Neural progenitor cell (in vitro differentiated cells): ENCODE results near the gene KRTAP10-2.

Experiments used
- EZH2 ChIP-seq: fragments of 200-600 bp; sonication (generic); IDR thresholded peaks from 2 replicates; pipeline ENCODE4 v1.6.1; 2017; ENCODE audit warnings: antibody characterized with exemption, mild to moderate bottlenecking, moderate library complexity
- TF ChIP-seq, protein P1 (sequence below): fragments of 200-600 bp; sonication (generic); IDR thresholded peaks from 2 replicates; pipeline ENCODE4 v1.5.1; 2017; ENCODE audit warnings: antibody characterized with exemption, mild to moderate bottlenecking

DNA sequence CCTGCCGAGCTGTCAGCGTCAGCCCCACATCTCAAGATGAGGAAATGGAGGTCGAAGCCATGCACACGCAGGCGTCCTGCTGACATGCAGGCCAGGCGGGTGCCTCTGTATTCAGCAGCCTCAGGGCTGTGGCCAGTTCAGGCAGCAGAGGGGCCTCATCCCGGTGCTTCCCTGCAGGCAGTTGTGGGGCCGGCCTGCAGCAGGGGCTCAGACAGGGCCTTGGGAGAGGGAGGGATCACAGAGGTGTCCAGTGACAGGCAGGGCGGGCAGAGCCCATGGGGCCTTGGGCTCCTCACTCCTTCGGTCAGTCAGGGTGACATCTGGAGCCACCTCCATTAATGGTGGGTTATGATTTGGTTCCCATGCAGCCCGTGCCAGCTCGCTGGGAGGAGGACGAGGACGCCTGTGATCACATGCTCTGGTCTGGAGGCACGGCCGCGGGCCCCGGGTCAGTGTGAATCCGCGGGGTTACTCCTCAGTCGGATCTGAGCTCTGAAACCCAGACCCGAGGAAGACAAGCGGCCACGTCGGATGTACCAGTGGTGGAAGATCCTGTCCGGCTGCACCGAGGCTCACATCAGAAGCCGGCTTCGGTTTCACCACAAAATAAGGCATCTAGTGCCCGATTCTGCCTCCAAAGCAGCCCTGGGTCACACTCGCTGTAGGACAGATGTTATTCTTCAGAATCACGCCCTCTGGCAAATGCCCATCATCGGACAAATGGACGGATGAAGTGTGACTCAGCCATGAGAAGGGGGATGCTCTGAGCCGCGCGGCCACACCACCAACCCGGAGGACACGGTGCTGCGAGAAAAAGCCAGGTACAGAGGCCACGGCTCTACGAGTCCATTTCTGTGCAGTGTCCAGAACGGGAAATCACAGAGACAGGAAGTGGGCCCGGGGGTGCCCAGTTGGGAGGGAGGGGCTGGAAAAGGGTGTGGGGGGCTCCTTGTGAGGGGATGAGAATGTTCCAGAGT, 44.7 kb downstream of the KRTAP10-2 start:
- TF ChIP-seq, protein P1, sequence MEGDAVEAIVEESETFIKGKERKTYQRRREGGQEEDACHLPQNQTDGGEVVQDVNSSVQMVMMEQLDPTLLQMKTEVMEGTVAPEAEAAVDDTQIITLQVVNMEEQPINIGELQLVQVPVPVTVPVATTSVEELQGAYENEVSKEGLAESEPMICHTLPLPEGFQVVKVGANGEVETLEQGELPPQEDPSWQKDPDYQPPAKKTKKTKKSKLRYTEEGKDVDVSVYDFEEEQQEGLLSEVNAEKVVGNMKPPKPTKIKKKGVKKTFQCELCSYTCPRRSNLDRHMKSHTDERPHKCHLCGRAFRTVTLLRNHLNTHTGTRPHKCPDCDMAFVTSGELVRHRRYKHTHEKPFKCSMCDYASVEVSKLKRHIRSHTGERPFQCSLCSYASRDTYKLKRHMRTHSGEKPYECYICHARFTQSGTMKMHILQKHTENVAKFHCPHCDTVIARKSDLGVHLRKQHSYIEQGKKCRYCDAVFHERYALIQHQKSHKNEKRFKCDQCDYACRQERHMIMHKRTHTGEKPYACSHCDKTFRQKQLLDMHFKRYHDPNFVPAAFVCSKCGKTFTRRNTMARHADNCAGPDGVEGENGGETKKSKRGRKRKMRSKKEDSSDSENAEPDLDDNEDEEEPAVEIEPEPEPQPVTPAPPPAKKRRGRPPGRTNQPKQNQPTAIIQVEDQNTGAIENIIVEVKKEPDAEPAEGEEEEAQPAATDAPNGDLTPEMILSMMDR: no peak
- no peak for TF ChIP-seq EZH2
